Right ventricle myocardium inferior (tissue), 1 donor: Measurements from ENCODE around the gene LRRC7. TPM values are rescaled to one million over a fixed set of nuclear protein-coding genes. Genes with fewer than 3 reads are reported as not detected.
"Not testable (repeated sequence)": the region's sequence is repeated elsewhere in the genome, so short reads cannot be mapped to it uniquely, and the experiment has no call there.

ENCODE experiments used
- ATAC-seq: fragments of 200-7000 bp; cut with Tn5 transposase; one replicate; pipeline ENCODE4 v1.9.1; 2020; ENCODE audit warnings: mild to moderate bottlenecking, moderate library complexity
- DNase-seq: peaks from one replicate; pipeline ENCODE4 v3.0.0; 2021; ENCODE audit errors: missing footprints
- intact Hi-C: fragments of 100-400 bp; cut with DNase I; formaldehyde crosslinking; loops from one replicate; pipeline ENCODE4 v1.11.0; 2022
- total RNA-seq: library from RNA; stranded (reverse); fragmentation: NEBNext Ultra II Directional; extraction: Animal tissue kit (Norgen Biotek cat#: 25700); gene quantifications from one replicate; pipeline ENCODE4 v1.2.1, GENCODE V29; 2021
- donor health status: DM: no; HTN: yes; CAD: no; lungs with severe emphysema.

The LRRC7 gene
- total RNA-seq, 1 donor from 2014 or later = 3.3 TPM

DNA sequence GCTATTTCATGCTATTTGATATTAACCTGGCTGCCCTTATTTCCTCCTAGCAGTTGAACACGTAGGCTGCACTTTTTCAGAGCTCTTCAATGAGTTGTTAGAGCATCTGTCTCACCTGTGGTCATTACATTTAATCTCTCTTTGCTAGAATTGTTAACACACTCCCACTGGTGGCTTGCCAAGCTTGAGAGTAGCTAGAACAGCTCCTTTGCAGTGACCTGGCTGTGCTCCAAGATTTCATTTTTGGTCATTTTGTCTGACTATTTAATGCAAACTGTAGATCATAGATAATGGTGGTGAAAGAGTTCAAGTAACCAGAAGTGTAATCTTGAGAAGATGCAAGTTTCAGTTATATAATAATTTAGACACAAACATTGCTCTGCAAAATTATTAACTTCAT lies 105.6 kb downstream of the LRRC7 start:
- intact Hi-C loops = no loop called here
- DNase-seq = no peak
- ATAC-seq = no peak

- intact Hi-C loops = no loop called here
- no peak for ATAC-seq
Observed at GRCh38 chr1:69679965-69680364, 112.2 kb downstream of the LRRC7 start.

GRCh38 chr1:69686367-69686984 lies 118.8 kb downstream of the LRRC7 start:
- ATAC-seq (no peak), DNase-seq (no peak)
- intact Hi-C loops = no loop called here

More at GRCh38 chr1:69679965-69680364, 112.2 kb downstream of the LRRC7 start:
- no peak for DNase-seq

DNA sequence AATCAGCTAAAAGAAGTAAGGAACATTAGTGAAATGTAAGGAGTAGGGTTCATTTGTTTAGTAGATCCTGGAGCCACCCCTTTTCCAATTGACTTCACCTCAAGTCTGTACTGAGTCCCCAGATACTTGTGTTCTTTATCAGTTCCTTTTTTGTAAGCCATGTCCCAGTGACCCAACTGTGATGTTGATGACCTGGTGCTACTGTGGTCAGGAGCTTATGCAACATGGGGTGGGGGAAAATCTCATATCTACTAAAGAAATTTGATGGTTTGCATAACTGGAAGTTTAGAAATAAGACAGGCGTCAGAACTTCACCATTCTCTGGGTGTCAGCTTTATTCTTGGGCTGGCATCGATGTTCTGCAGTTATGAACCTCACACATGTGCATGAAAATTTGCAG lies 120.5 kb downstream of the LRRC7 start:
- intact Hi-C loops = no loop called here
- DNase-seq (no peak), ATAC-seq (no peak)

DNA sequence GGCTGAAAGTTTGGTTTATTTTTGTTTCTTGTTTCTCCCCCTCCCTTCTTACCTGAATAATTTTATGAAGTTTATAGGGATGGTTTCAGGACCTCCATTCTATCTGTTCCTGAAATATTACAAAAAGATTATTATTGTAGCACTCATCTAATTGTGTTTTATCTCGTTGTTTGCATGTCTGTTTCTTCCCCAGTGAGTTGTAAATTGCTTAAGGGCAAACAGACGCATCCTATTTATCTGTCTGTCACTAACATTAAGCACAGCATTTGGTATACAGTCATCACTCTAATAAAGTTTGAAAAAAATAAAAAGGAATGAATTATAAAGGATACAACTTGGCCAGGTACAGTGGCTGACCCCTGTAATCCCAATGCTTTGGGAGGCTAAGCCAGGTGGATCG lies 123.5 kb downstream of the LRRC7 start:
- ATAC-seq (no peak), DNase-seq (no peak)
- intact Hi-C loops = no loop called here

- intact Hi-C loops = no loop called here
- no peak for ATAC-seq
- DNase-seq = no peak
Observed at GRCh38 chr1:69693921-69694675, 126.4 kb downstream of the LRRC7 start.

- DNase-seq = no peak
- intact Hi-C loops = no loop called here
- no peak for ATAC-seq
Observed at GRCh38 chr1:69697340-69697739, 129.6 kb downstream of the LRRC7 start.

DNA sequence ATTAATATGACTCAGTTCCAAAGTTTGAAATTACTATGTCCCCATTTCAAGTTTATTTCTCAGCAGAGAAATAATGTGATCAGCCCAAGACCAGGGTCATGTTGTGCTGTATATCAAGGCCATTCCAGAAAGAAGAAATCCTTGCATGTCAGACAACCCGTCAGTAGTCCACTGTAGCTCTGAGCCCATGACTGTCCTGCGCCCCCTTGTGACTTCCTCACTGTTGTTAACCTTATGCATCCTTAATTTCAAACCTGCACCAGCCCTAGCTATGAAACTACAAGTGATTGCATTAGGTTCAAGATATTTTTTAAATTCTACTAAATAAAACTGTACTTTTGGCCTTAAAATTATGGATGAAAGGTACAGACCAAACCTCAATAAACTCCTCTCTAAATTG lies 133.0 kb downstream of the LRRC7 start:
- intact Hi-C loops = no loop called here
- no peak for ATAC-seq

DNA sequence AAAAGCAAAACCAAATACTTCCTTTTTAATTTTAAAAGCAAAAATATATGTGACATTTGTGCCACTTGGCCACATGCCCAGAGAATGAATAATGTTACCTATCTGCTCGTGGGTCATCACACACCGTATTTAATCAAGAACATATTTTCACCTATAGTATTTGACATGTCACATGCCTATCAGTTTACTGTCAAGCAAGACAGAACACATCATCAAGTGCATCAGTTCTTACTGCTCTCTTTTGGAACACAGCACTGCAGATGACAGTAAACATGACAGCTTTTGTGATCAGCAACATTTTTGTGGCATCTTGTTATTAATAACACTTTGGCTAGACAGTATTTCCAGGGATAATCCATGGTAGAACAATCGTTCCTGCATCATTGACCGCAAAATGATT lies 134.4 kb downstream of the LRRC7 start:
- no peak for ATAC-seq
- intact Hi-C loops = no loop called here
- no peak for DNase-seq

More for the DNA sequence above, 133.0 kb downstream of the LRRC7 start:
- no peak for DNase-seq

GRCh38 chr1:69706473-69706872 lies 138.8 kb downstream of the LRRC7 start:
- ATAC-seq = no peak
- intact Hi-C loops = no loop called here
- DNase-seq = no peak

DNA sequence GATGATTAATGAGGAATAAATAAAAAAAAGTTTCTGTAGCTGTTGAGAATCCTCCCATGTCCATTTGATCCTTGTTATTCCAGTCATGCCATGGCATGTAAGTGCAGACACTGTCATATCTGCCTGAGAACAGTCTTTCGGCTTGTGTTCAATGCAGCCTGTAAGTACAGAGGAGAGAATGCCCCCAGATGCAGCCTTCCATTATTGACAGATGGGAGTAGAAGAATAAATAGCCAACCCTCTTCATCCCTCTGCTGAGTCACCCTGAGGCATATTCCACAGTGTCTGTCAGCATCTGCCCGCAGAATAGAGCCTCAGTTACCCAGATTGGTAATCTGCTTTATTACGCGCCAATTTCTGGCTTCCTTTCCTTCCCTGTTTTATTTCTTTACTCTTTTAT lies 139.4 kb downstream of the LRRC7 start:
- DNase-seq = no peak
- intact Hi-C loops = no loop called here
- no peak for ATAC-seq

- DNase-seq (no peak), ATAC-seq (peak; percentile 57)
- intact Hi-C loops = loop anchor here (10.0 kb wide), 1 partner anchor 146 kb away; the partner anchor contains the start of gene LRRC7
Observed at GRCh38 chr1:69710484-69711189, 142.9 kb downstream of the LRRC7 start.

GRCh38 chr1:69711190-69711930 lies 143.6 kb downstream of the LRRC7 start:
- DNase-seq (no peak), ATAC-seq (peak; percentile 86)
- intact Hi-C loops = loop anchor here (10.0 kb wide), 1 partner anchor 147 kb away; the partner anchor contains the start of gene LRRC7

GRCh38 chr1:69717834-69718233 lies 150.1 kb downstream of the LRRC7 start:
- intact Hi-C loops = loop anchor here (10.0 kb wide), 1 partner anchor 153 kb away; the partner anchor contains the start of gene LRRC7
- DNase-seq, ATAC-seq: not testable (repeated sequence)

GRCh38 chr1:69728206-69728605 lies 160.5 kb downstream of the LRRC7 start:
- ATAC-seq (no peak), DNase-seq (no peak)
- intact Hi-C loops = no loop called here

GRCh38 chr1:69733061-69733460 lies 165.3 kb downstream of the LRRC7 start:
- intact Hi-C loops = no loop called here
- DNase-seq = no peak

DNA sequence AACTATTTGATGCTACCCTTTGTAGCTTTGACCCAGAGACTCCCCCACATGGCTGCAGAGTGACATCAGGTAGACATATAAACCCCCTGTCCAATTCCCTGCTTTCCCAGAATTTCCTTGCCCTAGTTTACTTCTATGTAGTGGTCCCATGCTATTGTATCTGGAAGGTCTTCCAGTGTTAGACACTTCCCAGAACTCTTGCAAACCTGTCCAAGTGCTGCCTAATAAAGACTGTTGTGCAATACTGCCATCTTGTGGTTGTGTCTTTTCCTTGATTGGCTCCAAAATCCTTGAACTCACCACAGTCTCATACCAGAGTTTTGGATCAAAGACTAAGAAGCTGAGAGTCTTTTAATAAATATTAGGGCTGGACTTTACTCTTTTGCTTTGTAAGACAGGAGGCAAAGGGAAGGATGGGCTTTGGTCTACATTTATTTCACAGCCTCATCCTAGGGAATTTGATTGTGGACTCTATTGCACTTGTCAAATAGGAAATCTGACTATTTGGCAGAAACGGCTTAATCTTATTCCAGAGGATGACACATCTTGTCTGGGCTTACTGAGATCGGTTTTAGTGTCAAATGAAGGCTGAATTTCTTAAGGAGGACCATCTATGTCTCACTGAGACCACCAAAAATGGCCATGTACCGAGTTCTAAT lies 169.9 kb downstream of the LRRC7 start:
- intact Hi-C loops = loop anchor here (2.0 to 5.0 kb wide), 2 partner anchors 1165 to 1263 kb away; no protein-coding TSS in a partner anchor
- DNase-seq (no peak), ATAC-seq (peak; percentile 73)

More at GRCh38 chr1:69733061-69733460, 165.3 kb downstream of the LRRC7 start:
- ATAC-seq = no peak
